ENCODE measurements around the gene ANXA9. TPM values are rescaled to one million over a fixed set of nuclear protein-coding genes. Genes with fewer than 3 reads are reported as not detected.

Gene ANXA9
- polyA plus RNA-seq, 4 donors: 12.3 to 18.6 (median 15.7) TPM

DNA sequence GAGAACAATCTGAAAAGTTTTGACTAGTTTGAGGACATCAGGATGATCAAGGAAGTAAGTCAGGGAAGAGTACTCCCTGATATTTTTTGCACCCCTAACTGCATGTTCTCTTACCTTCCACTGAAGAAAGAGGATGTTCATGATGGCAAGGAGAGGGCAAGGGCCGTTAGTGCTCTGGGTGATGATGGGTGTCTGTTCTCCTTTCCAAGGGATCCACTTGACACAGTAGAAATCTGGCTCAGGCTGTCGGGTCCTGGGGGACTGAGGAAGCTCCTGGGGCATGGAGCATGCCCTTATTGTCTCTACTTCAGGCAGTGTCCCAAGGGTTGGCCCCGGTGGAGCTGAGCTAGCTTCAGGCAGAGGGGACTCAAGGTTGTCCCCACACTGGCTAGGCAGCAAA, 20.0 kb downstream of the ANXA9 start:
- no peak for DNase-seq (ENCODE audit: low read depth in 4 of 4, low spot score in 2 of 4)

DNA sequence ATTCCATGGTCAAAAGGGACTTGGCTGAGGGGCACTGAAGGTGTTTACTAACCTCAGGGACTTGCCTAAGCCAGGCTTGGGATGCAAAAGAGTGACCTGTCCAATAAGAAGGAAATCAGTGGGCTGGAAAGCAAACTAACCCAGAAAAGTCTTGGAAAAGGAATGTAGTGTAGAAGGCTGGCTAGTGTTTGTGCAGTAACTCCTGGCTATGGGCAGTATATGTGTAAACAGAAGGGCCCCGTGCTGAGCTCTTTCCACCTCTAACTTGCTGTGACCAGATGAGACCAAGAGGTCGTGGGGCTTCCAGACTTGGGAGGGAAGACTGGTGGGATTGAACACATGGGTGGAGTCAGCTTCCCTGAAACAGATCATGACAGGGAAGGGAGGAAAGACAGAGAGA, 20.5 kb downstream of the ANXA9 start:
- DNase-seq (ENCODE audit: low read depth in 4 of 4, low spot score in 2 of 4): no peak

DNA sequence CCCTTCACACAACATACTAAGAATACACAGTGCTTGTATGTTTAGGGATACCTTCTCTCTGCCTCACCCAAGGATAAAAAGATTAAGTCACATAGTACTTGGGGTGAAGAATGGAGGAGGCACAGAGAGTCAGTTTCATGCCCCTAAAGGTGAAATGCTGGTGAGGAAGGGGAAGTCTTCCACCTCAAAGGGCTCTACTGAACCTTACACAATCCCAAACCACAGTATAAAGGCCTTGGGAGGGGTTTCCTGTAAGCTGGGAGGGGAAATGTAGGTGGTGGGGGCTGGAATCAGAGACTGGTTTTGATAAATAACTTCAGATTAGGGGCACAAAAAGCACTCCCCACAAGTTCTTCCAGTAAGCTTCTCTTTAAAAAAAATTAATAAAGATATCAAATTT, 21.1 kb downstream of the ANXA9 start:
- no peak for DNase-seq (ENCODE audit: low read depth in 4 of 4, low spot score in 2 of 4)

DNA sequence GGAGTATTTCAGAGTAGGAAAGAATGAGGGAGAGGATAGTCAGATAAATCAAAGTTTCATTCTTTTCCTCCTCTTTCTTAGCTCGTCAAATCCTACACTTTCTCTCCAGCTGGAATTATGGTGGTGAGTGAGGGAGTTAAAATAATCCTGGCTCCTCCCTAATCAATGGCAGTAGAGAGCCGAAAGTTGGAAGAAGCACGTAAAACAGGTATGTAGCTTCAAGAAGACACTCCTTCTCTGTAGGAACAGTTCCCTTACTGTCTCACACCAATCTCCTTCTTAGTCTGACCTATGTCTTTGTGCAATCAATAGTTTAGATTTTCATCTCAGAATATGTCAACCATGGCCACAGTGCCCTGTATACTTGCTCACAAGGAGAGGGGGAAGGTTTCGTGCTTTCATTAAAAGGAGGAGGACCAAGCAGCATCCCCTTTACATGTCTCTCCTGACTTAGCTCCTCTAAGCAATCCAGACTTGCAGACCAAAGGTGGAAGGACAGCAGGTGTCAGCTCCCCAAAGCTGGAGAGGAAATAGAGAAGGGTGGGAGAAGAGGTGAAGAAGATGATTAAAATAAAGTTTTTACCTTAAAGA, 23.7 kb downstream of the ANXA9 start:
- no peak for DNase-seq (ENCODE audit: low read depth in 4 of 4, low spot score in 2 of 4)

DNA sequence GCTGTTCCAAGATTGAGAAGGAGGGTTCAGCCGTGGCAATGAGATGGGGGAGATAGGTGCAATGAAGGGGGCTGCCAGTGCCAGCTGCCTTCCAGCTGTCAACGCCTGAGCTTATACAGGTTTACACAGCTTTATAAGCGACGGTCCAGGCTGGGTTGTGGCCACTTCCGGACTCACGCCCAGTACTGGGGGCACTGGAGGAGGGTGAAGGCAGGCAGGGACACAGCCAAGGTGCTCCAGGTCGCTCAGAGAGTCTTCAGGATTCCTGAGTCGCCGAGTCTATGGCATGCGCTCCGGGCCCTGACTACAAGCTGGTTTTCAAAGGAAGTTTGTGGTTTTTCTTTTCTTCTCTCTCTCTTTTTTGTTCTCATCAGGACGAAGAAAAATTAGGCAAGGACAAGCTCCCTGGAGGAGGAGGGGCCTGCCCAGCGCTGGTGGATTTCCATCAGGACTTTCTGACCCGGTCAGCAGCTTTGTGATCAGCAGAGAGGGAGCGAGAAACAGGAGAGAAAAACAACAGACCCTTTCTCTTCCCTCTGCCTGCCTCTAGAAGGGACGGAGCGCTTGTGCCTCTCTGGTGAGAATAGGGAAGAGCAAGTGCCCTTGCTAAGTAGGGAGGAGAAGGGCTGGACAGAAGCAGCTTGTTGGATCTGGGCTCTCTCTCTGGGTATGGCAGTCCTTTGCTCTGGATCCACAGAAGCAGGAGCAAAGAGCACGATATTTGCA, 24.4 kb downstream of the ANXA9 start, which contains the start of gene MINDY1:
Gene MINDY1 (minus strand): TSS at position 576 of the 726 bp plus-strand sequence. CDS start 4,285 bp downstream, outside the sequence.
- peak in 2 of 4 donors; percentile 68 to 80 for DNase-seq (ENCODE audit: low read depth in 4 of 4, low spot score in 2 of 4)

DNA sequence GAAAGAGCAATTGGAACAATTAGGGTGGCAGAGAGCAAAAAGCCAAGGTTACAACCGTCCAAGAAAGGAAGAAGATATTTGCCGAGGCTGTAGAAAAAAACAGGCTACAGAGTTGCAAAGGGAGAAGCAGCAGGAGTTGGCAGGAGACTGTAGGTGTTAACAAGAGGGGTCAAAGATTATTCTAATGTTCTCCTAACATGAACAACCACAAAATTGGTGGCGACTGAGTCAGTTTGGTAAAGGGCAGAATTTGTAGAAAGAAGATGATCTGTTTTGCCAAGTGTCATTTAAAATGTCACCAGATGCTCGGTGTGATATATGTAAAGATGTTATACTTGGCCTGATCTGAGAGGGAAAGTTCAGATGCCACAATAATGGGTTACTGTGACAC, 25.8 kb downstream of the ANXA9 start:
- DNase-seq (ENCODE audit: low read depth in 4 of 4, low spot score in 2 of 4): no peak

DNA sequence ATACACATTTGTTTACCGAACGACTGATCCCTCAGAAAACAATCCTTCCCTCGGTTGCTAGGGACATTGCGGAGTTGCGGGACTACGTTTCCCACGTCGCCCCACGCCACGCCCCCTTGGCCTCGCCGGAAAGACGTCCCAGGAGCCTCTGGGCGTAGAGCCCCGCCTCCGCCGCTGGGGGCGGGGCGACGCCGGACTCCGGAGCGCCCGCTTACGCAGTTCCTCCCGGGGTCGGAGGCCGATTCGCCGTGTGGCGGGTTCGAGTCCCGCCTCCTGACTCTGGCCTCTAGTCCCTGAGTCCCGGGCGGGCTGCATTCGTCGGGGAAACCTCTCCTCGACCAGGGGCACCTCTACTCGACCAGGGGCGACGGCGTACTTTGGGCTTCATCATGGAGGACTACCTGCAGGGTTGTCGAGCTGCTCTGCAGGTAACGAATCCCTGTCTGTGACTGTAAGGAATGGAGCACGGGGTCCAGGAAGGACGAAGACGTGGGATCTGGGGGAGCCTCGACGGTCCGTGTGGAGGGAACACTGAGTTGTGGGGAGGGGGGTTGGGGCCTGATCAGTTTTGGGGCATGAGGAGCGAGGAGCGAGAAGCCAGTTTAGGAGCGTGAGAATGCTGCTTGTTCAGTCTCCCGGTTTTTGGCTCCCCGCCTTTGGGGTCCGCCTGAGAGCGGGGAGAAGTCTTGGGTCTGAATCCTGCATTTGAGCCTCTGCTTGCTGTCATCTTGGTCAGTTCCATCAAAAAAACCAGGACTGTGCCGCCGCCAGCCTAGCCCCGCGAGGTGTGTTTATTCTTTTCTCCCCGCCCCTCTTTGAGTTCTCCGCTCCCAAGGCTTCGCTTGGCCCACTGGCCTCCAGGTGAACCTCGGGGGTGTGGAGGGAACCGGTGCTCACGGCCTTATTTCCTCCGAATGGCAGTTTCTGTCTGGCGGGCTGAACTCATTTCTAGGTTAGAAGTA, 26.4 kb downstream of the ANXA9 start, which contains the start of gene PRUNE1:
Gene PRUNE1 (plus strand): TSS at position 206 of the 962 bp plus-strand sequence. CDS start 184 bp downstream, at position 390.
- peak; percentile 85 to 96 (median 94) for DNase-seq (ENCODE audit: low read depth in 4 of 4, low spot score in 2 of 4)

DNA sequence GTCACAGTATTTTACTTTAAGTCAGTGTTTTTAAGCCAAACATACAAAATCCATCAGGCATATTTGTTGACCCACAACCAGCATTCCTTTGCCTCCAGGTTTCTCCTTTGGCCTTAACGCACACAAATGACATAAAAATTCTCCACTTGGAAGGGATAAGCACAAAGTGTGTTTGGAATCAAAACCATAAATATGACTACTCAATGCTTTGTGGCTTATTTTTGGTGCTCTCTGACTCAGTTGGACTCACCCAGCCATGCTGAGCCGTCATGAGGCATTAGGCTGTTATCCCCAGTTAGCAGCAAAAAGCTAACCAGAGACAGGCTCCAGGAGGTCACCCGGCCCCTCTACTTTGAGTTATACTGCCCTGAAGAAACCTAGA, 27.1 kb downstream of the ANXA9 start:
- no peak for DNase-seq (ENCODE audit: low read depth in 4 of 4, low spot score in 2 of 4)

DNA sequence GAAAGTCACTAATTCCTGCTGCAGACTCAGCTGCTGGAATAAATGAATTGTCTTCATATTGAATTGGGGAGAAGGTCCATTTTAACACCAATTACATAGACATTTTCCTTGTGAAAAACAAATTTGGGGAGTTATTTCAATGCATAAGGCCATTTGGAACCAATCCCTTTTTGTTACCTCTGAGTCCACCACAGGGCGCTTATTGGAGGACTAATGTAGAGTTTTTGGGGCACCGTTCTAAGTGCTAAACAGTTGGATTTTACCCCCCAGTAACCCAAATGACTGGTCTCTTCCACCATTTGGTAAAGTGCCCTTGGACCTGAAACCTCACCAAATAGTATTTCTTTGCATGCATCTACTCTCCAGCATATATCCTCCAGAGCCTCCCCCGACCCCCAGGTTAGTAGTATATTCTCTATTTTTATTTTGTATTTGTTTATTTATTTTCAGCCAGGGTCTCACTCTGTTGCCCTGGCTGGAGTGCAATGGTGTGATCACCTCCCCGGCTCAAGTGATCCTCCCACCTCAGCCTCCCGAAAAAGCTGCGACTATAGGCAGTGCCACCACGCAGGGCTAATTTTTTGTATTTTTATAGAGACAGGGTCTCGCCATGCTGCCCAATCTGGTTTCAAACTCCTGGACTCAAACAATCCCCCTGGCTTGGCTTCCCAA, 27.7 kb downstream of the ANXA9 start:
- no peak for DNase-seq (ENCODE audit: low read depth in 4 of 4, low spot score in 2 of 4)

DNA sequence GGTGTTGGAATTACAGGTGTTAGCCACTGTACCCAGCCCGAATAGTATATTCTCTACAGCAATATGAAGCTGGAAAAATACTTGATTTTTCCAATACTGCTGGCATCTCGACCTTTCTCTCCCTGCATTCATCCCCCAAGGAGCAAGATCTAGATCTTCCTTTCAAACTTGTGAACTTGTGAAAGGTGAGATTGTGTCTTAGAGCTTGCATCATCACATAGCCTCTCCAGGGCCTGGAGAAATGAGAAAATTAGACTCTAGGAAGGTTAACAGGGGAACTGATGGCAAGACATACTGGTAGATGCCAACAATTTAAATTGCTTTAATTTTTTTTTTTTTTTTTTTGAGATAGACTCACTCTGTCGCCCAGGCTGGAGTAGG, 28.2 kb downstream of the ANXA9 start:
- no peak for DNase-seq (ENCODE audit: low read depth in 4 of 4, low spot score in 2 of 4)

DNA sequence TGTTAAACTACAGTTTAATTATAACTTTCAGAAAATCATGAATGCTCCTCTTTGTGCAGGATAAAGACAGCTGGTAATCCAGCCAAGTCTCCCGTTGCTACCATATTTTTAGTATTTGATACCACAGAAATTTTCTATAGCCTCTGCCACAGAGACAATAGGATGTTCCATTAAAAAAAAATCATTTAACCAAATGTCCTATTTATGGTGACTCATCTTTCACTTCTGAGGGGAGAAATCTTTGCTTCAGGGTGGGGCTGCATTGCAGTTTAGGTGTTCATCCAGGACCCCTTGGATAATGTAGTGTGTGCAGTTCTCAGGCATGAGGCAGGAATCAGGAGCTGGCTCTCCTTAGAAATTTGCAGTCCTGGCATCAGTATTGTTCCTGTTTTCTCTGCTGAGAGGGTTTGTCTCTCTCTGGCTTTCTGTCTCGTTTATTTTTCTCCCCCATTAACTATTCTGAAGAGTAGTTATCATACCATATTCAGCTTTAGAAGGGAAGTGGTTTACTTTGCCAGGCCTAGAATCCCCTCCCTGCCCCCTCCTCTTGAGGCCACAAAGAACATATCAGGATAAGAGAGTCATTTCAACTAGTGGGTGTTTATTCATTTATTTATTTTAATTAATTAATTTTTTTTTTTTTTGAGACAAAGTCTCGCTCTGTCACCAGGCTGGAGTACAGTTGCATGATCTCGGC, 29.2 kb downstream of the ANXA9 start:
- DNase-seq (ENCODE audit: low read depth in 4 of 4, low spot score in 2 of 4): no peak

DNA sequence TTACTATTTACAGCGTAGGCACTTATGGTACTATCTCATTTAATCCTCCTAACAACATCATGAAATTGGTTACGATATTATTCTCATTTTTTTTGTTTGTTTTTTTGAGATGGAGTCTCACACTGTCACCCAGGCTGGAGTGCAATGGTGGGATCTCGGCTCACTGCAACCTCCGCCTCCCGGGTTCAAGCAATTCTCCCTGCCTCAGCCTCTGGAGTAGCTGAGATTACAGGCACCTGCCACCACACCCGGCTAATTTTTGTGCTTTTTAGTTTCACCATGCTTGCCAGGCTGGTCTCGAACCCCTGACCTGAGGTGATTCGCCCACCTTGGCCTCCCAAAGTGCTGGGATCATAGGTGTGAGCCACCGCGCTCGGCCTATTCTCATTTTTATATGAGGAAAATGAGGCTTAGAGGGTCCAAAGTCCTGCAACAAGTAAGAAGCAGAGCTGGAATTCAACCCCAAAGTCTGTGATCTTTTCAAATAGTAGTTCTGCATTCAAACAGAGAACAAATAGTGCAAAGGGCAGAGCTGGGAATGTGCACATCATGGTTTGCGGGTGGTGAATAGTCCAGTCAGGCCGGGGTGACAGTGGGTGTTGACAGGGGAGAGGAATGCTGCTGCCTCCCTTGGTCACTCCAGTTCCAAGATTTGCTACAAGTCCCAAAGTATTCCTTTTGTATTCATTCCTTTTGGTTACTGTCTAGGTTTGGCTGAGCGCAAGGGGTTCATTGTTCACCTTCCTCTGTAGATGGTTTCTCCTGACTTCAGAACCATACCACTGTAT, 30.8 kb downstream of the ANXA9 start:
- no peak for DNase-seq (ENCODE audit: low read depth in 4 of 4, low spot score in 2 of 4)

DNA sequence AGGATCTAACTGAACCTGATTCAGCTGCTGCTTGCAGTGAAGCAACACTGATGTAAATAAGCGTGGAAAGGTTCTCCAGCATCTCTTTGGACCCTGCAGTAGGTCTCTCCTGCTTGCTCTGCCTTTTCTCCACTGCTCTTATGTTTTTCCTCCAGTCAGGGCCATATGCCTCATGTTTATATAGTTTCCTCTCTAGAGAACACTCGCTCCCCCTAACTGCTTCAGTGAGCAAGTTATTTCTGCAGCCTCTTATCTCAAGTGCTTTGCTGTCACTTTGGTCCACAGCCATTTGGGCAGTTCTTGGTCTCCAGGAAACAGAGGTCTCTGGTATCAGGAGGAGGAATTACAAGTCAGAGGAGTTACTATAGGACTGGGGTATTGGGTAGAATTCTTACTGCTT, 31.4 kb downstream of the ANXA9 start:
- DNase-seq (ENCODE audit: low read depth in 4 of 4, low spot score in 2 of 4): peak in 2 of 4 donors; percentile 58 to 75

DNA sequence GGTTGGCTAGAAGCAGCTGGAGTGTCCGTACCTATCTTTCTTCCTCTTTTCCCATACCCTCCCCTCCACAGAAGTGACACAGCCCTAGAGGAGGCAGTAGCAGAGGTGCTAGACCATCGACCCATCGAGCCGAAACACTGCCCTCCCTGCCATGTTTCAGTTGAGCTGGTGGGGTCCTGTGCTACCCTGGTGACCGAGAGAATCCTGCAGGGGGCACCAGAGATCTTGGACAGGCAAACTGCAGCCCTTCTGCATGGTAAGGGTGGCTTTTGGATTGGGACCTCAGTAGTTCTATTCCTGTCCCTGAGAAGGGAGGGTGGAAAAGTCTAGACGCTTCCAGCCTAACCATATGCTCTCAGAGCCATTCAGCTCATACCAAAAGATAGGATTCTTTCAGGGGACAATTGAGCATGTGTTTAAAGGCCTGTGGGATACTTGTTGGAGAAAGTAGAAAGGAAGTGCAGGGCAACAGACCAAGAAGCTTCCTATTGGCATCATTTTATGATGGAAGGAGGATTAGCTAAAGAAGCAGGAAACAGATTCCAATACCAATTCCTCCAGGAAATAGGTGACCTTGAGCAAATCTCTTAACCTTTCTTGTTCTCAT, 42.6 kb downstream of the ANXA9 start:
- DNase-seq (ENCODE audit: low read depth in 4 of 4, low spot score in 2 of 4): peak in 1 of 4 donors; percentile 53

DNA sequence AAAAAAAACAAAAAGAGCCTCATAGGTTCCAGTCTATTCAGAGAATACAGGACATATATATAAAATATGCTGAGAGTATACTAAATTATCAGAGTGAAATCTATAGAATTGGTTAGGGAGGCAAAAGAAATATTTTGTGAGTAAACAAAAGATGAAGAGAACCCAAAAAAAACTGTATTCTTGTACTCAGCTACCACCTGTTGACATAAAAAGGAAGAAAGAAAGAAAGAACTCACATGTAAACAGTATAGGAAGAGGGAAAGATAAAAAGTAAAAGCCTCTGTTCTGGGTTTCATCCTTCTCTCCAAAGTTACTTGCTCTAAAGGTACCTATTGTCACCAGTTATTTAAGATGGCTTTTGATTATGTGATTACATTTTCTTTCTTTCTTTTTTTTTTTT, 44.4 kb downstream of the ANXA9 start:
- no peak for DNase-seq (ENCODE audit: low read depth in 4 of 4, low spot score in 2 of 4)

DNA sequence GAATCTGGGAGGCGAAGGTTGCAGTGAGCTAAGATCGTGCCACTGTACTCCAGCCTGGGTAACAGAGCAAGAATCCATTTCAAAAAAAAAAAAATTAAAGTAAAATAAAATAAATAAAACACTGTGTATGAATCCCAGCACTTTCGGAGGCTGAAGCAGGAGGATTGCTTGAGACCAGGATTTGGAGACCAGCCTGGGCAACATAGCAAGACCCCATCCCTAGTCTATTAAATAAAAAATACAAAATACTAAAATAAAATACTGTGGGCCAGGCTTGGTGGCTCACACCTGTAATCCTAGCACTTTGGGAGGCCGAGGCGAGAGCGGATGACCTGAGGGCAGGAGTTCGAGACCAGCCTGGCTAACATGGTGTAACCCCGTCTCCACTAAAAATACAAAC, 50.1 kb downstream of the ANXA9 start:
- no peak for DNase-seq (ENCODE audit: low read depth in 4 of 4, low spot score in 2 of 4)

DNA sequence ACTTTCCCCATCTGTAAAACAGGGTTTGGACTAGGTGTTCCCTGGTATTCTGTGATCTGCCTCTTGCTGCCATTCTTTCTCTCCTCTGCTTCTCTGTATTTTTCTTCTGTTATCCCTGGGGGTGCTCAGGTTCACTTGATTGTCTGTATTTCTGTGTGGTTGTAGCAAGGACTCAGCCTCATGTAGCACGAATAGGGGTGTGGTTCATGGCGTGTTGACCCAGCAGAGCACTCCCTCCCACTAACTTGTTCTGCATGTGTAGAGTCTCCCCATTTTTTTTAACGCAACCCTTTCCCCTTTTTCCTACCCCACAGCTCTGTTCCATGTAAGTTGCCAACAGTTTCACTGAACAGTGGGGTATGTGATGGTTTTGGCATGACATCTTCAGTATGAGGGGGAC, 53.1 kb downstream of the ANXA9 start:
- no peak for DNase-seq (ENCODE audit: low read depth in 4 of 4, low spot score in 2 of 4)

DNA sequence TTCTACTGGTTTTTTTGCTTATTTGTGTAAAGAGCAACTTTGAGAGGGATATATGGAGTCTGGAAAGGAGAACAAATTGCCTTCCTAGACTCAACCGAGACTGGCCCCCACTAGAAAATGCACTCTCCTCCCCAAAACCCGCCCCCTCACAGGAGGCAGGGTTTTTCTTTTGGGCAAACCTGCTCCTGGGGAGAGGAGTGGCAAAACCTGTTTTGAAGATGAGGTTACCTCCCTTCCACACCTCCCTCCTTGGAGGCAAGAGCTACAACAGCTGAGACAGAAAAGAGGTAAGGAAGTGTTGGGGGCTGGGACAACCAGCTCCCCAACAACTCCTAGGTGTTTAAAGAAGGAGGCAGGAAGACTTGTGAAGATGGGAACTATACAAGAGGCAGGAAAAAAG, 54.3 kb downstream of the ANXA9 start, which contains the start of gene BNIPL:
Gene BNIPL (plus strand): TSS at position 231 of the 400 bp plus-strand sequence. CDS start 140 bp downstream, at position 371.
- DNase-seq (ENCODE audit: low read depth in 4 of 4, low spot score in 2 of 4): no peak

DNA sequence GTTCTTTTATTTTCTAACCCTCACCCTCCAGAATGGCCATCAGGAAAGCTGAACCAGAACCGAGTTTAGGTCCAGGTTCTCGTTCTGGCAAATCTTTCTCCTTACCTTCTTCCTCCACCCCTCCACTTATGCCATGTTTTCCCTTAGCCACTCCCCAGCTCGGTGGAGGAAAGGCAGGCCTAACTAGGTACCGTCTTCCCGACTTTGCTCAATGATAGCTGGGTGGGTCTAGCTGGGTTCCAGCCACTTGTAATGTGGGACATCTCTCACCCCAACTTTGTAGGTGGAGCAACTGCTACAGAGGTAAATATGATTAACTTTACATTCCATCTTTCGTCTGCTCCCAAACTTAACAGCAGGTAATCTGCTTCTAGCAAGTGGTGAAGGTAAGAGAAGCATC, 54.9 kb downstream of the ANXA9 start:
- DNase-seq (ENCODE audit: low read depth in 4 of 4, low spot score in 2 of 4): no peak

Data from left renal cortex interstitium (tissue), 4 donors.